H1 (cell line): Measurements from ENCODE around the gene MYO5A. TPM values are rescaled to one million over a fixed set of nuclear protein-coding genes. Genes with fewer than 3 reads are reported as not detected.

Experiments used
- CTCF ChIA-PET: fragments of 300-600 bp; sonication (Branson Sonifier 250); formaldehyde crosslinking; loops from one replicate; lab custom pipeline; 2021; ENCODE audit not compliant: partially characterized antibody; lab: Charles Lee
- POLR2A ChIA-PET: fragments of 300-600 bp; sonication (Branson Sonifier 250); formaldehyde crosslinking; loops from one replicate; lab custom pipeline; 2021; ENCODE audit warnings: inconsistent platforms; ENCODE audit not compliant: partially characterized antibody; lab: Charles Lee
- DNase-seq, 2 experiments: peaks; one replicate each; pipeline versions ENCODE4 v3.0.0 to v3.0.0-alpha.2; 2010 to 2022; ENCODE audit warnings: low spot score in 2 of 2, low read depth in 1 of 2, mixed read lengths in 1 of 2
- FAIRE-seq: peaks from 2 replicates; lab custom pipeline; 2011; peaks lifted over from hg19 to GRCh38; lab: Jason Lieb, UNC
- H2AFZ ChIP-seq: 2 replicates; pipeline ENCODE4 v1.8.1; 2012; ENCODE audit warnings: low read length, inconsistent platforms
- H2AK5ac ChIP-seq: 2 replicates; pipeline ENCODE4 v1.6.1; 2013; ENCODE audit warnings: low read depth, low read length
- H2BK120ac ChIP-seq: replicated peaks from 2 replicates; pipeline ENCODE3; 2013; ENCODE audit warnings: low read depth, low read length, inconsistent platforms
- H2BK12ac ChIP-seq: 2 replicates; pipeline ENCODE4 v1.6.1; 2013; ENCODE audit warnings: low read depth, low read length
- H2BK15ac ChIP-seq: 2 replicates; pipeline ENCODE4 v1.6.1; 2013; ENCODE audit warnings: low read length
- H2BK20ac ChIP-seq: 2 replicates; pipeline ENCODE4 v1.6.1; 2013; ENCODE audit warnings: low read length
- H2BK5ac ChIP-seq: 2 replicates; pipeline ENCODE4 v1.6.1; 2013; ENCODE audit warnings: low read depth, low read length
- H3K14ac ChIP-seq: 2 replicates; pipeline ENCODE4 v1.6.1; 2013; ENCODE audit warnings: inconsistent platforms; ENCODE audit not compliant: insufficient read length
- H3K18ac ChIP-seq: 2 replicates; pipeline ENCODE4 v1.6.1; 2013; ENCODE audit warnings: low read length; ENCODE audit errors: extremely low read depth
- H3K23ac ChIP-seq: 2 replicates; pipeline ENCODE4 v1.6.1; 2013; ENCODE audit warnings: inconsistent platforms; ENCODE audit not compliant: insufficient read length
- H3K23me2 ChIP-seq: 2 replicates; pipeline ENCODE4 v1.6.1; 2013; ENCODE audit warnings: low read depth, low read length
- H3K27ac ChIP-seq: 2 replicates; pipeline ENCODE4 v1.6.1; 2011; ENCODE audit warnings: low read depth, low read length, inconsistent platforms
- H3K27me3 ChIP-seq, 4 experiments: replicated peaks in 1 of 4; 1 replicate in 1 of 4; 2 replicates in 3 of 4; pipeline versions ENCODE4 v1.6.1 to v1.8.1; 2011 to 2013; ENCODE audit warnings: low read length in 3 of 4, mild to moderate bottlenecking in 3 of 4, inconsistent platforms in 2 of 4, mixed read lengths in 2 of 4, moderate library complexity in 1 of 4; ENCODE audit not compliant: control insufficient read depth in 3 of 4, insufficient read depth in 3 of 4; ENCODE audit errors: extremely low read depth in 1 of 4
- H3K36me3 ChIP-seq, 4 experiments: 2 replicates each; pipeline versions ENCODE4 v1.6.1 to v1.8.1; 2011 to 2013; ENCODE audit warnings: mild to moderate bottlenecking in 4 of 4, low read length in 3 of 4, moderate library complexity in 2 of 4, control low read depth in 1 of 4, inconsistent platforms in 1 of 4; ENCODE audit not compliant: insufficient read depth in 4 of 4, control insufficient read depth in 2 of 4
- H3K4ac ChIP-seq: replicated peaks from 2 replicates; pipeline ENCODE3; 2013; ENCODE audit warnings: low read length, low read depth, mixed read lengths, inconsistent platforms; ENCODE audit not compliant: insufficient read length
- H3K4me1 ChIP-seq, 4 experiments: replicated peaks in 1 of 4; 1 replicate in 1 of 4; 2 replicates in 3 of 4; pipeline versions ENCODE4 v1.6.1 to v1.8.1; 2011 to 2013; ENCODE audit warnings: low read length in 3 of 4, inconsistent platforms in 2 of 4, mixed read lengths in 1 of 4; ENCODE audit not compliant: insufficient read depth in 4 of 4, control insufficient read depth in 3 of 4
- H3K4me2 ChIP-seq, 2 experiments: 2 replicates each; pipeline versions ENCODE4 v1.6.1 to v1.8.1; 2011 to 2013; ENCODE audit warnings: low read depth in 2 of 2, low read length in 2 of 2, control low read depth in 1 of 2, inconsistent platforms in 1 of 2, mild to moderate bottlenecking in 1 of 2; ENCODE audit not compliant: insufficient read depth in 1 of 2
- H3K4me3 ChIP-seq, 4 experiments: fragments of 200-600, 300-600 bp in 1 of 4; sonication (generic), shearing (Covaris generic), sonication (Bioruptor Twin) in 1 of 4; 2 replicates each; pipeline versions ENCODE4 v1.5.1 to v1.8.1; 2011 to 2016; ENCODE audit warnings: low read length in 4 of 4, low read depth in 3 of 4, control low read depth in 2 of 4, inconsistent platforms in 2 of 4, mild to moderate bottlenecking in 2 of 4, mixed read lengths in 1 of 4, moderate library complexity in 1 of 4; ENCODE audit not compliant: insufficient read depth in 2 of 4; ENCODE audit errors: extremely low read depth in 1 of 4
- H3K56ac ChIP-seq: replicated peaks from 2 replicates; pipeline ENCODE3; 2013; ENCODE audit warnings: low read depth, mild to moderate bottlenecking, mixed read lengths, low read length, inconsistent platforms; ENCODE audit not compliant: insufficient read length
- H3K79me1 ChIP-seq: 2 replicates; pipeline ENCODE4 v1.6.1; 2013; ENCODE audit warnings: low read depth, low read length, control low read depth
- H3K79me2 ChIP-seq, 2 experiments: 2 replicates each; pipeline versions ENCODE4 v1.6.1 to v1.8.1; 2012 to 2013; ENCODE audit warnings: low read length in 2 of 2, mild to moderate bottlenecking in 2 of 2, inconsistent platforms in 1 of 2; ENCODE audit not compliant: insufficient read depth in 2 of 2, control insufficient read depth in 1 of 2
- H3K9ac ChIP-seq, 4 experiments: replicated peaks in 1 of 4; 1 replicate in 1 of 4; 2 replicates in 3 of 4; pipeline versions ENCODE4 v1.6.1 to v1.8.1; 2011 to 2013; ENCODE audit warnings: low read depth in 3 of 4, low read length in 3 of 4, control low read depth in 2 of 4, mild to moderate bottlenecking in 2 of 4, moderate library complexity in 2 of 4, inconsistent platforms in 1 of 4; ENCODE audit errors: extremely low read depth in 1 of 4
- H3K9me3 ChIP-seq, 2 experiments: 2 replicates each; pipeline versions ENCODE4 v1.6.1 to v1.8.1; 2012 to 2013; ENCODE audit warnings: mild to moderate bottlenecking in 2 of 2, moderate library complexity in 2 of 2, control low read depth in 1 of 2, inconsistent platforms in 1 of 2, low read depth in 1 of 2, low read length in 1 of 2, mixed read lengths in 1 of 2; ENCODE audit not compliant: insufficient read depth in 2 of 2
- H4K20me1 ChIP-seq, 2 experiments: replicated peaks in 1 of 2; 2 replicates each; pipeline versions ENCODE3 to v1.8.1; 2011 to 2013; ENCODE audit warnings: inconsistent platforms in 2 of 2, low read length in 2 of 2, mild to moderate bottlenecking in 1 of 2; ENCODE audit not compliant: insufficient read depth in 2 of 2, control insufficient read depth in 1 of 2
- H4K5ac ChIP-seq: 2 replicates; pipeline ENCODE4 v1.6.1; 2013; ENCODE audit warnings: low read length, low read depth, mixed read lengths, inconsistent platforms; ENCODE audit not compliant: insufficient read length
- H4K8ac ChIP-seq: 2 replicates; pipeline ENCODE4 v1.8.0; 2013; ENCODE audit warnings: mild to moderate bottlenecking, moderate library complexity, low read length, inconsistent platforms; ENCODE audit not compliant: insufficient read depth; ENCODE audit errors: extremely low read depth
- H4K91ac ChIP-seq: replicated peaks from 2 replicates; pipeline ENCODE3; 2013; ENCODE audit warnings: low read length, mixed read lengths, inconsistent platforms; ENCODE audit not compliant: insufficient read length
- ASH2L ChIP-seq: fragments of 200-600, 300-600 bp; sonication (generic); IDR thresholded peaks from one replicate; pipeline ENCODE4 v1.7.1; 2017; ENCODE audit warnings: low read length
- ATF2 ChIP-seq: IDR thresholded peaks from 2 replicates; pipeline ENCODE4 v1.6.1; 2012; ENCODE audit warnings: low read length, inconsistent platforms
- BACH1 ChIP-seq: IDR thresholded peaks from 2 replicates; pipeline ENCODE4 v1.6.1; 2012; ENCODE audit warnings: low read length, improper control_type of control experiment
- CTCF ChIP-seq, 3 experiments: IDR thresholded peaks; 1 replicate in 2 of 3; 2 replicates in 1 of 3; pipeline versions ENCODE4 v1.5.1 to v1.6.1; 2011; ENCODE audit warnings: low read length in 3 of 3, mild to moderate bottlenecking in 3 of 3, inconsistent platforms in 2 of 3, low read depth in 1 of 3, moderate library complexity in 1 of 3; ENCODE audit not compliant: insufficient read depth in 1 of 3; ENCODE audit errors: control extremely low read depth in 1 of 3
- GTF2F1 ChIP-seq: IDR thresholded peaks from 2 replicates; pipeline ENCODE4 v1.6.1; 2012; ENCODE audit warnings: low read depth, low read length, improper control_type of control experiment, borderline replicate concordance
- PHF8 ChIP-seq: fragments of 200-600 bp; sonication (generic); conservative IDR thresholded peaks from 2 replicates; pipeline ENCODE4 v1.7.1; 2012; ENCODE audit warnings: low read depth, mild to moderate bottlenecking, inconsistent platforms, low read length, moderate library complexity
- POU5F1 ChIP-seq: IDR thresholded peaks from 2 replicates; pipeline ENCODE4 v1.6.1; 2011; ENCODE audit warnings: low read depth, mild to moderate bottlenecking, low read length, moderate library complexity
- RFX5 ChIP-seq: IDR thresholded peaks from 2 replicates; pipeline ENCODE4 v1.6.1; 2011; ENCODE audit warnings: low read depth, low read length, improper control_type of control experiment, borderline replicate concordance
- SIX5 ChIP-seq: IDR thresholded peaks from 2 replicates; pipeline ENCODE4 v1.6.1; 2011; ENCODE audit warnings: mild to moderate bottlenecking, low read depth, low read length
- YY1 ChIP-seq: IDR thresholded peaks from 2 replicates; pipeline ENCODE4 v1.6.1; 2011; ENCODE audit warnings: low read depth, mild to moderate bottlenecking, low read length
- WGBS, 2 experiments: shearing (Covaris generic) in 1 of 2; methylation state at CpG; one replicate each; pipeline versions ENCODE4 v1.1.6 to v1.1.7; 2013 to 2015; ENCODE audit warnings: low lambda C conversion rate in 2 of 2, mixed read lengths in 2 of 2, inconsistent platforms in 1 of 2, low coverage in 1 of 2, missing lambda C conversion rate in 1 of 2; ENCODE audit not compliant: insufficient replicate concordance in 2 of 2, insufficient coverage in 1 of 2, insufficient read length in 1 of 2; ENCODE audit errors: extremely low coverage in 1 of 2, missing lambda C conversion rate in 1 of 2; 5-methylcytosine and 5-hydroxymethylcytosine counted together
- polyA plus RNA-seq, 7 experiments: library from polyadenylated mRNA; depleted of rRNA in 3 of 7; stranded (reverse) in 5 of 7; unstranded in 2 of 7; fragments of >200 nt in 5 of 7; fragments of 200-250 nt in 2 of 7; gene quantifications; 1 replicate in 5 of 7; 2 replicates in 1 of 7; 4 replicates in 1 of 7; pipeline versions ENCODE4 v1.2.1 to v1.2.3, GENCODE V29; 2011 to 2013; ENCODE audit warnings: missing spikeins in 2 of 7, mixed read lengths in 2 of 7
- total RNA-seq: library from RNA; stranded (reverse); fragmentation: NEBNext Ultra II Directional; extraction: Animal tissue kit (Norgen Biotek cat#: 25700); gene quantifications from 2 replicates; pipeline ENCODE4 v1.2.1, GENCODE V29; 2021

MYO5A gene
- total and polyA plus RNA-seq, 2 of the 8 experiments (the other 6 are each of a cell fraction or from before 2014, with no cell fraction given), result 11.4 to 24.7 TPM

DNA sequence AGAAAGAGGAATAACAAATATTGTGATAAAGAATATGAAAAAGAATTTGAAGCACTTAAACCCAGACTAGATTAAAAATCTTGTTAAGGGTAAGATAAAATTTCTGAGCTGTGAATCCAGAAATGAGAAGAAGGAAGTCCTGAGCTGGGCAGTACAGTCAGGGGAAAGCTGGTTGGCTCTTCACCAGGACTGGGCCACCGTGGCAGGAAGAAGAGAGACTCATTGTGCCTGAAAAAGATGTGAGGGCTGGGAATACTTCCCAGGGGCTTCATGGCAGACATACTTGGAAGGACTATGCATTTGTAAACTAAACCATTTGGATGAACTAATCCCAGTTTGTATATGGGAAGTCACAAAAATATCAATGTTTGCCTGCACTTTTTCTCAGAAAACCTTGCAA lies 204.6 kb downstream of the MYO5A start:
- H3K4me2 ChIP-seq, result no peak overlapping the region
- no peaks in the 10 kb centered on the region for H3K79me2 ChIP-seq
- no peak overlapping the region for H3K18ac ChIP-seq
- H2BK12ac ChIP-seq, result no peak overlapping the region
- H3K27ac ChIP-seq, result no peak overlapping the region
- H3K23ac ChIP-seq, result no peak overlapping the region
- H3K27me3 ChIP-seq, result no peaks in the 10 kb centered on the region
- no peak overlapping the region for H4K91ac ChIP-seq
- ChIA-PET CTCF (interaction anchor here (0.9 to 2.1 kb wide), 2 partner anchors 70 to 411 kb away, joined by 4 to 7 read pairs; no protein-coding TSS in a partner anchor), POLR2A (no interaction called here)
- WGBS, 2 experiments, result 63% methylated on average over 1 of the region's 1 CpG; no CpG with 5 or more reads in 1 of the 2 experiments
- no peak overlapping the region for H2AK5ac ChIP-seq
- H4K20me1 ChIP-seq, result no peaks in the 10 kb centered on the region
- no peak overlapping the region for H3K56ac ChIP-seq
- H2BK120ac ChIP-seq, result no peak overlapping the region
- no peaks in the 10 kb centered on the region for H3K79me1 ChIP-seq
- no peak overlapping the region for H4K8ac ChIP-seq
- H3K14ac ChIP-seq, result no peak overlapping the region
- H3K4ac ChIP-seq, result no peak overlapping the region
- no peak overlapping the region for H2BK5ac ChIP-seq
- no peak overlapping the region for H2BK20ac ChIP-seq
- no peaks in the 10 kb centered on the region; the same call in 1 of the 2 replicates for H3K23me2 ChIP-seq
- H3K4me3 ChIP-seq, result no peak overlapping the region
- H3K9ac ChIP-seq, result no peak overlapping the region
- H4K5ac ChIP-seq, result no peak overlapping the region
- DNase-seq, result no peak
- no peaks in the 10 kb centered on the region for H3K9me3 ChIP-seq
- H3K4me1 ChIP-seq, result peaks cover 0 to 3% (median 0%) of the 10 kb centered on the region in 4 experiments; a peak in 1 of 7 replicates
- no peak for FAIRE-seq
- H3K36me3 ChIP-seq, result peaks cover 0 to 7% (median 2%) of the 10 kb centered on the region in 4 experiments; a peak in 4 of 8 replicates
- H2BK15ac ChIP-seq, result no peak overlapping the region
- no peak overlapping the region for H2AFZ ChIP-seq
- TF ChIP-seq POU5F1, result no peak
- TF ChIP-seq BACH1, result no peak
- no peak for TF ChIP-seq ATF2
- no peak for TF ChIP-seq SIX5
- TF ChIP-seq YY1, result no peak
- TF ChIP-seq PHF8, result no peak
- TF ChIP-seq ASH2L, result no peak
- TF ChIP-seq RFX5, result no peak
- TF ChIP-seq CTCF (IDR thresholded peaks at IDR 0.05; ENCODE audit: control extremely low read depth in 1 of 3, insufficient read depth in 1 of 3, low read depth in 1 of 3, low read length in 3 of 3), result no peak
- no peak for TF ChIP-seq GTF2F1
